ACC112 (cell line): ENCODE data around the gene HGD.

Experiments
- H2AFZ ChIP-seq: fragments of 200-600 bp; sonication (generic); one replicate; pipeline ENCODE4 v1.6.0; 2017; ENCODE audit warnings: antibody characterized with exemption, low read length; ENCODE audit not compliant: unreplicated experiment
- H3K27ac ChIP-seq: fragments of 200-600 bp; sonication (generic); 2 replicates; pipeline ENCODE4 v1.5.1; 2014; ENCODE audit warnings: low read depth, mild to moderate bottlenecking, antibody characterized with exemption, low read length, moderate library complexity
- H3K27me3 ChIP-seq: fragments of 200-600 bp; sonication (generic); 2 replicates; pipeline ENCODE4 v1.6.1; 2014; ENCODE audit warnings: mild to moderate bottlenecking, antibody characterized with exemption, low read length, moderate library complexity, mixed read lengths; ENCODE audit not compliant: insufficient read depth
- H3K36me3 ChIP-seq: fragments of 200-600 bp; sonication (generic); 2 replicates; pipeline ENCODE4 v1.6.1; 2016; ENCODE audit warnings: mild to moderate bottlenecking, antibody characterized with exemption, low read length, moderate library complexity, mixed read lengths; ENCODE audit not compliant: insufficient read depth
- H3K4me1 ChIP-seq: fragments of 200-600 bp; sonication (generic); one replicate; pipeline ENCODE4 v1.6.1; 2016; ENCODE audit warnings: low read length, mixed read lengths; ENCODE audit not compliant: insufficient read depth, unreplicated experiment, control insufficient read depth
- H3K4me3 ChIP-seq: fragments of 200-600 bp; sonication (generic); 2 replicates; pipeline ENCODE4 v1.5.1; 2014; ENCODE audit warnings: mild to moderate bottlenecking, low read depth, low read length
- H3K79me2 ChIP-seq: fragments of 200-600 bp; sonication (generic); one replicate; pipeline ENCODE4 v1.6.0; 2016; ENCODE audit warnings: low read length; ENCODE audit not compliant: control insufficient read depth, unreplicated experiment, insufficient read depth

HGD gene

GRCh38 chr3:120652896-120653545, 29.0 kb downstream of the HGD start:
- no peaks in the 10 kb centered on the region for H3K79me2 ChIP-seq
- peaks cover 21% of the 10 kb centered on the region for H3K27me3 ChIP-seq
- no peak overlapping the region for H3K4me3 ChIP-seq
- no peak overlapping the region for H2AFZ ChIP-seq
- no peak overlapping the region for H3K27ac ChIP-seq
- no peaks in the 10 kb centered on the region for H3K36me3 ChIP-seq
- no peaks in the 10 kb centered on the region for H3K4me1 ChIP-seq

DNA sequence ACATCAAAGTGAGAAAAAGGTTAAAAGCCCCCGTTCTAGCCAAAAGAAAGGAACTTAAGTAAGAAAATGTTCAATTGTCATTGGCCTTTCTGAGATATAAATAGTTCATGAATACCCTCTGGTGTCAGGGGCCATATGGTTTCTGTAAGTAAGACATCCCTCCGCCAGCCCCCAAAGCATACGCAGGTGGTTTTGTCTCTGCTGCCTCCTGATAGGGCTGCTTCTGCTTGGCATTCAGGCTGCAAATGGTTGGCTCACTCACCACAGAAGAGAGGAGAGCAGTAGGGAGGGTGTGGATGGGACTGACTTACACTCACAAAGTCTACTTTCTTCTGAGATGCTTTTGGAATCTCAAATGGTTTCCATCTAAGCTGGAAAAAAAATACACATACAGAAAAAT, 29.8 kb downstream of the HGD start:
- Histone ChIP-seq H2AFZ (no peak overlapping the region), H3K4me3 (no peak overlapping the region), H3K36me3 (no peaks in the 10 kb centered on the region), H3K27ac (no peak overlapping the region), H3K4me1 (no peaks in the 10 kb centered on the region), H3K27me3 (peaks cover 20% of the 10 kb centered on the region), H3K79me2 (no peaks in the 10 kb centered on the region)

DNA sequence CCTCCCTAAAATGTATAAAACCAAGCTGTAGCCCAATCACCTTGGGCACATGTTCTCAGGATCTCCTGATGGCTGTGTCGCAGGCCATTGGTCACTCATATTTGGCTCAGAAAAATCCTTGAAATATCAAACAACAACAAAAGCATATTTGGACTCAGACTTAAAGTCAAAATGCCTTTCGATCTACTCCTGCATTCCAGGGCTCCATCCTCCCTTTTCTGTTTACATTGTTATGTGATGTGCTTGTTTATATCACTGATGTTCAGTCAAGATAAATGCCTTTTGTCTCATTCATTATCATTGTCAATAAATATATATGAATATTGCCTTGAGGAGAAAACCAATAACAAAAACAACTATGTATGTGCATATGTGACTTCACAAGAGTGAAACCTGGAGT, 31.7 kb downstream of the HGD start:
- no peak overlapping the region for H2AFZ ChIP-seq
- H3K36me3 ChIP-seq = no peaks in the 10 kb centered on the region
- H3K79me2 ChIP-seq = no peaks in the 10 kb centered on the region
- no peaks in the 10 kb centered on the region for H3K4me1 ChIP-seq
- no peak overlapping the region for H3K27ac ChIP-seq
- H3K4me3 ChIP-seq = no peak overlapping the region
- H3K27me3 ChIP-seq = peaks cover 15% of the 10 kb centered on the region; the same call in 1 of the 2 replicates

DNA sequence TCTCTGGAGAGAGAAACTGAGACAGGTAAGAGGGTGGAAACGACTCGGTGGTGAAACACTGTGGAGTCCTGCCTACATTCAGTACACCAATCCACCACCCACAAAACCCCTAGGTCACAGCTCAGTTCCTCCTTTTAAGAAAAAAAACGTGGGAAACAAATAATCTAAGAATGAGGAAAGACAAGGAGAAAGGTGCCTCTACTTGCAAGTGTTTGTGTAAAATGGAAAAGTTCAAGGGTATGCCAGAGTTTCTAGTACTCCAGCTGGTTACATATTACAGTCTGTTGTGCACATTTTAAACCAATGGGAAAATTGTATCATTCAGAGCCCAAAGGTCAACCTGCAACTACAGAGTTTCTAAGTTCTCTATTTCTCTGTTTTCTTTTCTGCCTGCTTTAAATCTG, 32.2 kb downstream of the HGD start:
- Histone ChIP-seq H3K4me3 (no peak overlapping the region), H3K4me1 (no peaks in the 10 kb centered on the region), H2AFZ (no peak overlapping the region), H3K36me3 (no peaks in the 10 kb centered on the region), H3K27me3 (peaks cover 12% of the 10 kb centered on the region; the same call in 1 of the 2 replicates), H3K27ac (no peak overlapping the region), H3K79me2 (no peaks in the 10 kb centered on the region)

DNA sequence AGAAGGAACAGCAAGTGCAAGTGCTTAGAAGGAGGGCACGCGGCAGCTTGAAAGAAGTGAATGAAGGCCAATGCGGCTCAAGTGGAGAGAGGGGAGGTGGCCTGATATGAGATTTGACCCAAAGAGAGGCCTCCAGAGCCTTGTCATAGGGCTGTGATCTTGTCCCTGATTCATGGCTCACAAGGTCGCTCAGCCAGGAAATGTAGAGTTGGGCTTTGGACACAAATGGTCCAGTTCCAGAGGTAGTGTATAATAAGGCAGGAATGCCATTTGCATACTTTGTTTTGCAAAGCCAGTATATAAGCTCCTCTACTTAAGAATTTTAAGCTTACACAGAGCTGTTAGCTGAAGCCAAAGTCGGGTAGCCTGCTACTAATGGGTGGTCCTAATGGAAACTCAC, 33.7 kb downstream of the HGD start:
- Histone ChIP-seq H2AFZ (no peak overlapping the region), H3K27me3 (peaks cover 16% of the 10 kb centered on the region), H3K27ac (no peak overlapping the region), H3K4me1 (no peaks in the 10 kb centered on the region), H3K36me3 (no peaks in the 10 kb centered on the region), H3K79me2 (no peaks in the 10 kb centered on the region), H3K4me3 (no peak overlapping the region)

DNA sequence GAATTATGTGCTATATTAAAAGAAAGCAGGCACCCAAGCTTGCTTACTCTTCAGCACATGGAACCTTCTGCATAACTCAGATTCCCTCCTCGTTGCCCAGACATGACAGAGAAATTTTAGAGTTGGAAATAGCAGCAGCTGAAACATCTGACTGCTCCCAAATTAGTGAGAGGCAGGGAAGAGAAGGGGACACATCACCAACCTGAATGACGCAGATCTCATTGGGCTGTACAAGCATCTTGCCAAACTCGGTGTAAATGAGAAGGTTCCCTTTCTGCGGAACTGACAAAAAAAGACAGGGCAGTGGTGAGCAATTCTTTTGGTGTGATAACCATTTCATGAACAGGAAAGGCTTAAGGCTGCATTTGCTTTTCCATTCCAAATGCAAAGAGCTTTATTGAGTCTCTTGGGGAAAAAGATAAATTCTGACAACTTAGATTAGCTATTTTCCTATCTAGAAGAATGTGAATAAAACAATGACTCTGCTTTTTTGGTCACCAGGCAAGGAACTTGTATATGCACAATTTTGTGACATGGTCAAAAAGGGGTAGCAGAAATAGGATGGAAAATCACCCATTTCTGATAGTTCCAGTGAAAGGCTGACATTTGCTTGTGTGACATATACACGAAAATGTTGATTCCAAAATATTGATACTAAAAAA, 35.1 kb downstream of the HGD start:
- Histone ChIP-seq H3K27ac (no peak overlapping the region), H3K27me3 (peaks cover 16% of the 10 kb centered on the region), H3K36me3 (no peaks in the 10 kb centered on the region), H2AFZ (no peak overlapping the region), H3K4me1 (no peaks in the 10 kb centered on the region), H3K79me2 (no peaks in the 10 kb centered on the region), H3K4me3 (no peak overlapping the region)

GRCh38 chr3:120645083-120645845, 36.8 kb downstream of the HGD start:
- Histone ChIP-seq H3K4me1 (no peaks in the 10 kb centered on the region), H3K27ac (no peak overlapping the region), H3K36me3 (no peaks in the 10 kb centered on the region), H2AFZ (no peak overlapping the region), H3K27me3 (peaks cover 16% of the 10 kb centered on the region), H3K79me2 (no peaks in the 10 kb centered on the region), H3K4me3 (no peak overlapping the region)

DNA sequence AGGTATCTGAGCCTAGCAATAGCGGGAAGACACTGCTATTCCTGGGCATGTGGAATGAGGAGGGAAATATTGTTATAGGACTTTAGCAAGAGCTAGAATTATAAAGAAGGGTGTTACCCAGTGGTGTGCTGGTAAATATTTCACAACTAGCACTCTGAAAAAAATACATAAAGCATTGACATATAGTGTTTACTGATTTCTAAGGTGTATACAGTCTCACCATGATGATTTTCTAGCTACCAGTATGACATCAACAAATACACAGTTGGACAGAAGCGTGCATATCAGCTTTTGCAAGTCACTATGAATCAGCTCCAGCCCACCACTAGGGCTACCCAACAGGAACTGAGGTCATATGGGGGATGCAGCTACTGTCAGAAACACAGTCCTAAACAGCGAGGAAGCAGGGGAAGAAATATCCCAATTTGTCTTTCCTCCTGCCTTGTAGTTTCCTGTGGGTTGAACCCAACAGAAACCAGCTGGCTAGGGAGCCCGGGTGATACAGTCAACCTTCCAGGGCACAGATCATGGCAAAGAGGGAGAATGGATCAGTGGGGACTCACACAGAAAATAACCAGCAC, 39.6 kb downstream of the HGD start:
- no peaks in the 10 kb centered on the region for H3K4me1 ChIP-seq
- no peak overlapping the region for H3K4me3 ChIP-seq
- no peak overlapping the region for H2AFZ ChIP-seq
- peaks cover 19% of the 10 kb centered on the region for H3K27me3 ChIP-seq
- no peaks in the 10 kb centered on the region for H3K79me2 ChIP-seq
- H3K36me3 ChIP-seq = no peaks in the 10 kb centered on the region
- H3K27ac ChIP-seq = no peak overlapping the region

GRCh38 chr3:120641696-120642246, 40.3 kb downstream of the HGD start:
- Histone ChIP-seq H3K4me3 (no peak overlapping the region), H3K4me1 (no peaks in the 10 kb centered on the region), H3K79me2 (no peaks in the 10 kb centered on the region), H2AFZ (no peak overlapping the region), H3K27ac (no peak overlapping the region), H3K36me3 (no peaks in the 10 kb centered on the region), H3K27me3 (peaks cover 17% of the 10 kb centered on the region)

DNA sequence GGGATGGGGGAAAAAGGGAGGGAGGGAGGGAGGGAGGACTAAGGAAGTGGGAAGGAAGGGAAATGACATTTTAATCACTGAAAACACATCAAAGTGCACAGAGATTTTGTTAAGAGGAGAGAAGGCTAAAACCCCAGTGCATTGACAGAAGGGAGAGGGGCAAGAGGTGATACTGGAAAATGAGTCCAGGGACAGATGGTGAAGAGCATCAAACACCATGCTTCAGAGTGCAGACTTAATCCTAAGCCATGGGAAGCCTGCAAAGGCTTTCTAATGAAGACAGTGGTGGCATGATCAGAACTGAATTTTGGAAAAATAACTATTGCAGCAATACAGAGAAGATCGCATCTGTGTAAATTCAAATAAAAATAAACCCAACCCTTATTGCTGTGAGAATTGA, 41.8 kb downstream of the HGD start:
- H3K79me2 ChIP-seq = no peaks in the 10 kb centered on the region

More for the DNA sequence above, 41.8 kb downstream of the HGD start:
- Histone ChIP-seq H3K4me3 (no peak overlapping the region), H3K4me1 (no peaks in the 10 kb centered on the region), H3K36me3 (no peaks in the 10 kb centered on the region), H3K27me3 (peaks cover 13% of the 10 kb centered on the region), H2AFZ (no peak overlapping the region), H3K27ac (no peak overlapping the region)
